Neural crest cell (in vitro differentiated cells): Measurements from ENCODE around the gene VPS37C. TPM values are rescaled to one million over a fixed set of nuclear protein-coding genes. Genes with fewer than 3 reads are reported as not detected.

Experiments used
- DNase-seq: peaks from one replicate; pipeline ENCODE4 v3.0.0; 2021; ENCODE audit warnings: low read depth, mixed read lengths, low spot score
- H3K27ac Mint-ChIP-seq: one replicate; pipeline ENCODE4 v1.8.0; 2021; ENCODE audit warnings: mild to moderate bottlenecking, mixed read lengths; ENCODE audit not compliant: unreplicated experiment
- H3K27me3 Mint-ChIP-seq: 2 replicates; pipeline ENCODE4 v1.8.0; 2021; ENCODE audit warnings: low read depth, mild to moderate bottlenecking, mixed read lengths
- H3K36me3 Mint-ChIP-seq: 2 replicates; pipeline ENCODE4 v1.8.0; 2021; ENCODE audit warnings: low read depth, mild to moderate bottlenecking, mixed read lengths
- H3K4me1 Mint-ChIP-seq: 2 replicates; pipeline ENCODE4 v1.8.0; 2021; ENCODE audit warnings: mixed read lengths
- H3K4me3 Mint-ChIP-seq: one replicate; pipeline ENCODE4 v1.8.0; 2021; ENCODE audit warnings: mild to moderate bottlenecking, mixed read lengths
- H3K9me3 Mint-ChIP-seq: 2 replicates; pipeline ENCODE4 v1.8.0; 2021; ENCODE audit warnings: mixed read lengths
- total RNA-seq: library from RNA; stranded (reverse); gene quantifications from 2 replicates; pipeline ENCODE4 v1.2.1, GENCODE V29; 2021
- TF ChIP-seq, protein P1 (sequence below): fragments of 200-600 bp; sonication (generic); conservative IDR thresholded peaks from 2 replicates; pipeline ENCODE4 v1.5.0; 2021; ENCODE audit warnings: antibody characterized with exemption, mild to moderate bottlenecking

Gene VPS37C
- total RNA-seq, 1 donor from 2014 or later, result 25.8 TPM

DNA sequence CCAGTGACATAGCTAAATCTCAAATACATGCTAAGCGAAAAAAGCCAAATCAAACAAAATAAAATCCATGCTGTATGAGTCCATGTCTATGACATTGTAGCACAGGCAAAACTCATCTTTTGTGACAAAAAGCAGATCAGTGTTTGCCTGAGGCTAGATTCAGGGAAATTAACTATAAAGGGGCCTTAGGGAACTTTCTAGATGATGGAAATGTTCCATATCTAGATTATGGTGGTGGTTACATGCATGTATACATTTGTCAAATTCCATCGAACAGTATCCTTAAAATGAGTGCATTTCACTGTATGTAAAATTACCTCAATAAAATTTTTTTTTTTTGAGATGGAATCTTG is 44.1 kb downstream of the VPS37C start:
- no peaks in the 10 kb centered on the region for H3K27me3 Mint-ChIP-seq
- TF ChIP-seq, protein P1, sequence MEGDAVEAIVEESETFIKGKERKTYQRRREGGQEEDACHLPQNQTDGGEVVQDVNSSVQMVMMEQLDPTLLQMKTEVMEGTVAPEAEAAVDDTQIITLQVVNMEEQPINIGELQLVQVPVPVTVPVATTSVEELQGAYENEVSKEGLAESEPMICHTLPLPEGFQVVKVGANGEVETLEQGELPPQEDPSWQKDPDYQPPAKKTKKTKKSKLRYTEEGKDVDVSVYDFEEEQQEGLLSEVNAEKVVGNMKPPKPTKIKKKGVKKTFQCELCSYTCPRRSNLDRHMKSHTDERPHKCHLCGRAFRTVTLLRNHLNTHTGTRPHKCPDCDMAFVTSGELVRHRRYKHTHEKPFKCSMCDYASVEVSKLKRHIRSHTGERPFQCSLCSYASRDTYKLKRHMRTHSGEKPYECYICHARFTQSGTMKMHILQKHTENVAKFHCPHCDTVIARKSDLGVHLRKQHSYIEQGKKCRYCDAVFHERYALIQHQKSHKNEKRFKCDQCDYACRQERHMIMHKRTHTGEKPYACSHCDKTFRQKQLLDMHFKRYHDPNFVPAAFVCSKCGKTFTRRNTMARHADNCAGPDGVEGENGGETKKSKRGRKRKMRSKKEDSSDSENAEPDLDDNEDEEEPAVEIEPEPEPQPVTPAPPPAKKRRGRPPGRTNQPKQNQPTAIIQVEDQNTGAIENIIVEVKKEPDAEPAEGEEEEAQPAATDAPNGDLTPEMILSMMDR, result no peak
- no peak for DNase-seq
- H3K4me3 Mint-ChIP-seq, result no peak overlapping the region
- H3K36me3 Mint-ChIP-seq, result no peaks in the 10 kb centered on the region
- H3K4me1 Mint-ChIP-seq, result peaks cover 7% of the 10 kb centered on the region
- H3K9me3 Mint-ChIP-seq, result no peaks in the 10 kb centered on the region
- H3K27ac Mint-ChIP-seq, result no peak overlapping the region

DNA sequence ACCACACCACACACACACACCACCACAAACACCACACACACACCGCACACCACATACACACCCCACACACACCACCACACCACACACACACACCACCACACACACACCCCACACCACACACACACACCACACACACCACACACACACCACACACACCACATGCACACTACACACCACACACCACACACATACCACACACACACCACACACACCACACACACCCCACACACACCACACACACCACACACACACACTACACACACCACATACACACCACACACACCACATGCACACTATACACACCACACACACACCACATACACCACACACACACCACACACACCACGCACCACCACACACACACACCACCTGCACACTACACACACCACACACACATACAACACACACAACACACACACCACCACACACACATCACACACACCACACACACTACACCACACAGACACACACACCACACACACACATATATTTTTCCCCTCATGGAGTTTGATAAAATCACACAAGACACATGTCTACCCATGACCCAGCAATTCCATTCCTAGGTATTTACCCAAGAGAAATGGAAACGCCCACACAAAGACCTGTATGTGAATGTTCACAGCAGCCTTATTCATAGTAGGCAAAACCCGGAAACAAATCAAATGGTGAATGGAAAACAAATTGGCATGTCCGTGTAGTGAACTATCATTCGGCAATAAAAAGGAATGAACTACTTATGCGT is 44.6 kb downstream of the VPS37C start:
- no peaks in the 10 kb centered on the region for H3K27me3 Mint-ChIP-seq
- TF ChIP-seq, protein P1, result no peak
- no peak overlapping the region for H3K27ac Mint-ChIP-seq
- H3K36me3 Mint-ChIP-seq, result no peaks in the 10 kb centered on the region
- no peak for DNase-seq
- H3K4me3 Mint-ChIP-seq, result no peak overlapping the region
- H3K9me3 Mint-ChIP-seq, result no peaks in the 10 kb centered on the region
- H3K4me1 Mint-ChIP-seq, result peaks cover 7% of the 10 kb centered on the region

DNA sequence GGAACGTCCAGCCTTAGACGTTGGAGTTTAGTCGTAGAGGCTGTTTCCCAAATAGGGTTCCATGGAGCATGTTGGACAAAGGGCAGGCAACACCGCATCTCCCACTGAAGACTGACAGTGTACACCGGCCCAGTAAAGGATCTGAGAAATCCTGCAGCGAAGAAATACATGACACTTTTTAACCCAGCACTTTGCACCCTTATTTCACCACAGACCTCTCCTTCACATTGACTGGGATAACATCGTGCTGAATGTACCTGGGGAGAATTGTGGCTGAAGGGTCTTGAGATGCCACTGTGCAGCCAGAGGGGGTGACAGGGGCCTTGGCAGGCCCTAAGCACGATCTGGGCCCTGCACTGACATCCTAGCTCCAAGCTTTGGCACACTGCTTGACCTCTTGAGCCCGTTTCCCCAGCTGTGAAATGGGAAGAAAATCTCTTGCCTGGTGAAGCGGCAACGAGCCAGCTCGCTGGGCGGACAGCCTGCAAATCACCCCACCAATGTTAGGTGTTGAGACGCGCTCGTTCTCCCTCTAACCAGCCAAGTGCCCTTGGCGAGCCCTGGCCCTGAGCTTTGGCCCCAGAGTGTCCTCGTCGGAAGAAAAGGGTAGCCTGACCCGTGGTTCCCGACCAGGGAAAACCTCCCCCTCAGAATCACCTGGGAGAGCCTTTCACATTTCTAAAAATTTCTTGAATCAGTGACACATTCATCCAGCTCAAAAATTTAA is 45.6 kb downstream of the VPS37C start:
- H3K27me3 Mint-ChIP-seq, result no peaks in the 10 kb centered on the region
- no peaks in the 10 kb centered on the region for H3K36me3 Mint-ChIP-seq
- no peak overlapping the region for H3K27ac Mint-ChIP-seq
- peaks cover 7% of the 10 kb centered on the region for H3K4me1 Mint-ChIP-seq
- TF ChIP-seq, protein P1, result no peak
- no peaks in the 10 kb centered on the region for H3K9me3 Mint-ChIP-seq
- no peak overlapping the region for H3K4me3 Mint-ChIP-seq
- DNase-seq, result no peak

DNA sequence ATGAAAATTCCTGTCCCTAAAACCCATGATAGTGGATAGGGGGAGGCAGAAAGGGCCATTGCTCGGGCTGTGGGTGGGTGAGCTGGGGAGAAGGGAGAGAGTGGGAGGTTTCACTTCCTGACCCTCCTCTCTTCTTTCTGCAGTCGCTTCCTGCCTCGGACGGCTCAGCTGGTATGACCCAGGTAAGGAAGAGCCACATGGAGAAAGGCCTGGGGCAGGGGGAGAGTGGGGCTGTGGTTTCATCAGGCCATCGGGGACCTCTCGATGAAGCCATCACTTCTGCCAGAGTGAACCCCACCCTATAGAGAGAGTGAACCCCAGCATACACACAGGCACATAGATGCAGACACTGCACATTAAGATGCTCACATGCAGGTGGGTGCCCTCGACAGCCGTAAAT is 46.3 kb downstream of the VPS37C start:
- Mint-ChIP-seq H3K4me1 (peaks cover 7% of the 10 kb centered on the region), H3K36me3 (no peaks in the 10 kb centered on the region), H3K9me3 (no peaks in the 10 kb centered on the region), H3K4me3 (no peak overlapping the region), H3K27ac (no peak overlapping the region), H3K27me3 (no peaks in the 10 kb centered on the region)
- TF ChIP-seq, protein P1, result no peak
- DNase-seq, result no peak

DNA sequence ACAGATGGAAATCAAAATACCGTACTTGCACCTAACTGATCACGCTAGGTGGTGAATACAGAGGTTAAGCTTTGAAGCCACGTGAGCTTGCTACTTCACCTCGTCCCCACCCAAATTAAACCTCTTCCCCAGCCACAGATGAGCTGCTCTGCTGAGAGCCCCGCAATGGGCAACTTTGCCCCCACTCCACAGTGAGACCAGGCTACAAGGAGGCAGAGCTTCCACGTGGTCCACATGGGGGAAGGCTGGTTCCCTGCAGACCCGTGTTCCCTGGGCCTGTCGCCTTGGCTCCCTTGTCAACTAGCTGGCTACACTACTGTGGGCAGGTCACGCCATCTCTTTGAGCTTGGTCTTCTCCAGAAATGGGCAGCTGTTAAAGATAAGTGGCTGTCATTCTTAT is 48.0 kb downstream of the VPS37C start:
- no peak overlapping the region for H3K27ac Mint-ChIP-seq
- no peak for DNase-seq
- H3K4me1 Mint-ChIP-seq, result peaks cover 7% of the 10 kb centered on the region
- H3K36me3 Mint-ChIP-seq, result no peaks in the 10 kb centered on the region
- no peak overlapping the region for H3K4me3 Mint-ChIP-seq
- TF ChIP-seq, protein P1, result no peak
- no peaks in the 10 kb centered on the region for H3K27me3 Mint-ChIP-seq
- H3K9me3 Mint-ChIP-seq, result no peaks in the 10 kb centered on the region
